ENCODE data around the gene POC5. TPM values are rescaled to one million over a fixed set of nuclear protein-coding genes. Genes with fewer than 3 reads are reported as not detected.

POC5 gene
- total and polyA plus RNA-seq, 2 experiments from 2014 or later: 16.2 to 25.9 TPM

DNA sequence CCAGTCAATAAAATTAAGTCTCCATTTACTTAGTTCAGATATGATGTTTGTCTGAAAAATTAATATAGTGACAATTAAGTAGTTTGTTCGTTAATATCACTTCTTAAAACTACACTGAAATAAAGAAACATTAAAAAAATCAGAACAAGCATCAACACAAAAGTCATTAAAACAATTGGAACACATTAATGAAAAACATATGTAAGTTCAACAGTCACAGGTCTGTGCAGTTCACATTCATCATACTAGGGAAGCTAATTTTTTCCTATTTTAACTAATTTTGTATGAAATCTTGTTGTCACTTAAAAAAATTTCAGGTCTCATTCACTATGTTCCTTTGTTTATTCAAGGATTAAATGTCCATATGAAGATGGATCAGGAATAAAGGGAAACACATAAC lies 22.5 kb downstream of the POC5 start (continued):
- TF ChIP-seq STAT1 (IDR thresholded peaks at IDR 0.05; ENCODE audit: unreplicated experiment): no peak
- TF ChIP-seq, protein P1, sequence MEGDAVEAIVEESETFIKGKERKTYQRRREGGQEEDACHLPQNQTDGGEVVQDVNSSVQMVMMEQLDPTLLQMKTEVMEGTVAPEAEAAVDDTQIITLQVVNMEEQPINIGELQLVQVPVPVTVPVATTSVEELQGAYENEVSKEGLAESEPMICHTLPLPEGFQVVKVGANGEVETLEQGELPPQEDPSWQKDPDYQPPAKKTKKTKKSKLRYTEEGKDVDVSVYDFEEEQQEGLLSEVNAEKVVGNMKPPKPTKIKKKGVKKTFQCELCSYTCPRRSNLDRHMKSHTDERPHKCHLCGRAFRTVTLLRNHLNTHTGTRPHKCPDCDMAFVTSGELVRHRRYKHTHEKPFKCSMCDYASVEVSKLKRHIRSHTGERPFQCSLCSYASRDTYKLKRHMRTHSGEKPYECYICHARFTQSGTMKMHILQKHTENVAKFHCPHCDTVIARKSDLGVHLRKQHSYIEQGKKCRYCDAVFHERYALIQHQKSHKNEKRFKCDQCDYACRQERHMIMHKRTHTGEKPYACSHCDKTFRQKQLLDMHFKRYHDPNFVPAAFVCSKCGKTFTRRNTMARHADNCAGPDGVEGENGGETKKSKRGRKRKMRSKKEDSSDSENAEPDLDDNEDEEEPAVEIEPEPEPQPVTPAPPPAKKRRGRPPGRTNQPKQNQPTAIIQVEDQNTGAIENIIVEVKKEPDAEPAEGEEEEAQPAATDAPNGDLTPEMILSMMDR (conservative IDR thresholded peaks at IDR 0.05; ENCODE audit: low read depth in 2 of 2): no peak

DNA sequence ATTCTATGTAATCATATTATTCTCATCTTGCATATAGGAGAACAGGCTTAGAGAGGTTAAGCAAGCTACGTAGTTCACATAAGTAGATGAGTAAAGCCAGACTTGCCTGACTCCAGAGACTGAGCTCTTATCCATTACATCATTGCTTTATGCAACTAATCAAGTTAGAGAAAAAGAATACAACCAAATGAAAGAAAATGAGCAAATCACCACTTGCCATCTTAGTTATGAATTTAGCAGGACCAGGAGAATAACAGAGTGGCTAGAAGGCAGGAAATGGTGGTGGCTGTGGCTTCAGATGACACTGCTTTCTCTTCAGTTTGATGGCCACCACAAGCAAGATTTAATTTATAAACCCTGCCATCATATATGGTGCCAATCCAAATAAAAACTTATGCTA lies 26.6 kb downstream of the POC5 start:
- TF ChIP-seq NANOG (IDR thresholded peaks at IDR 0.05; ENCODE audit: borderline replicate concordance): no peak
- TF ChIP-seq, protein P2, sequence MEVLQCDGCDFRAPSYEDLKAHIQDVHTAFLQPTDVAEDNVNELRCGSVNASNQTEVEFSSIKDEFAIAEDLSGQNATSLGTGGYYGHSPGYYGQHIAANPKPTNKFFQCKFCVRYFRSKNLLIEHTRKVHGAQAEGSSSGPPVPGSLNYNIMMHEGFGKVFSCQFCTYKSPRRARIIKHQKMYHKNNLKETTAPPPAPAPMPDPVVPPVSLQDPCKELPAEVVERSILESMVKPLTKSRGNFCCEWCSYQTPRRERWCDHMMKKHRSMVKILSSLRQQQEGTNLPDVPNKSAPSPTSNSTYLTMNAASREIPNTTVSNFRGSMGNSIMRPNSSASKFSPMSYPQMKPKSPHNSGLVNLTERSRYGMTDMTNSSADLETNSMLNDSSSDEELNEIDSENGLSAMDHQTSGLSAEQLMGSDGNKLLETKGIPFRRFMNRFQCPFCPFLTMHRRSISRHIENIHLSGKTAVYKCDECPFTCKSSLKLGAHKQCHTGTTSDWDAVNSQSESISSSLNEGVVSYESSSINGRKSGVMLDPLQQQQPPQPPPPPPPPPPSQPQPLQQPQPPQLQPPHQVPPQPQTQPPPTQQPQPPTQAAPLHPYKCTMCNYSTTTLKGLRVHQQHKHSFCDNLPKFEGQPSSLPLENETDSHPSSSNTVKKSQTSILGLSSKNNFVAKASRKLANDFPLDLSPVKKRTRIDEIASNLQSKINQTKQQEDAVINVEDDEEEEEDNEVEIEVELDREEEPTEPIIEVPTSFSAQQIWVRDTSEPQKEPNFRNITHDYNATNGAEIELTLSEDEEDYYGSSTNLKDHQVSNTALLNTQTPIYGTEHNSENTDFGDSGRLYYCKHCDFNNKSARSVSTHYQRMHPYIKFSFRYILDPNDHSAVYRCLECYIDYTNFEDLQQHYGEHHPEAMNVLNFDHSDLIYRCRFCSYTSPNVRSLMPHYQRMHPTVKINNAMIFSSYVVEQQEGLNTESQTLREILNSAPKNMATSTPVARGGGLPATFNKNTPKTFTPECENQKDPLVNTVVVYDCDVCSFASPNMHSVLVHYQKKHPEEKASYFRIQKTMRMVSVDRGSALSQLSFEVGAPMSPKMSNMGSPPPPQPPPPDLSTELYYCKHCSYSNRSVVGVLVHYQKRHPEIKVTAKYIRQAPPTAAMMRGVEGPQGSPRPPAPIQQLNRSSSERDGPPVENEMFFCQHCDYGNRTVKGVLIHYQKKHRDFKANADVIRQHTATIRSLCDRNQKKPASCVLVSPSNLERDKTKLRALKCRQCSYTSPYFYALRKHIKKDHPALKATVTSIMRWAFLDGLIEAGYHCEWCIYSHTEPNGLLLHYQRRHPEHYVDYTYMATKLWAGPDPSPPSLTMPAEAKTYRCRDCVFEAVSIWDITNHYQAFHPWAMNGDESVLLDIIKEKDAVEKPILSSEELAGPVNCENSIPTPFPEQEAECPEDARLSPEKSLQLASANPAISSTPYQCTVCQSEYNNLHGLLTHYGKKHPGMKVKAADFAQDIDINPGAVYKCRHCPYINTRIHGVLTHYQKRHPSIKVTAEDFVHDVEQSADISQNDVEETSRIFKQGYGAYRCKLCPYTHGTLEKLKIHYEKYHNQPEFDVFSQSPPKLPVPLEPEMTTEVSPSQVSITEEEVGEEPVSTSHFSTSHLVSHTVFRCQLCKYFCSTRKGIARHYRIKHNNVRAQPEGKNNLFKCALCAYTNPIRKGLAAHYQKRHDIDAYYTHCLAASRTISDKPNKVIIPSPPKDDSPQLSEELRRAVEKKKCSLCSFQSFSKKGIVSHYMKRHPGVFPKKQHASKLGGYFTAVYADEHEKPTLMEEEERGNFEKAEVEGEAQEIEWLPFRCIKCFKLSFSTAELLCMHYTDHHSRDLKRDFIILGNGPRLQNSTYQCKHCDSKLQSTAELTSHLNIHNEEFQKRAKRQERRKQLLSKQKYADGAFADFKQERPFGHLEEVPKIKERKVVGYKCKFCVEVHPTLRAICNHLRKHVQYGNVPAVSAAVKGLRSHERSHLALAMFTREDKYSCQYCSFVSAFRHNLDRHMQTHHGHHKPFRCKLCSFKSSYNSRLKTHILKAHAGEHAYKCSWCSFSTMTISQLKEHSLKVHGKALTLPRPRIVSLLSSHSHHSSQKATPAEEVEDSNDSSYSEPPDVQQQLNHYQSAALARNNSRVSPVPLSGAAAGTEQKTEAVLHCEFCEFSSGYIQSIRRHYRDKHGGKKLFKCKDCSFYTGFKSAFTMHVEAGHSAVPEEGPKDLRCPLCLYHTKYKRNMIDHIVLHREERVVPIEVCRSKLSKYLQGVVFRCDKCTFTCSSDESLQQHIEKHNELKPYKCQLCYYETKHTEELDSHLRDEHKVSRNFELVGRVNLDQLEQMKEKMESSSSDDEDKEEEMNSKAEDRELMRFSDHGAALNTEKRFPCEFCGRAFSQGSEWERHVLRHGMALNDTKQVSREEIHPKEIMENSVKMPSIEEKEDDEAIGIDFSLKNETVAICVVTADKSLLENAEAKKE (CRISPR knock-in tag; IDR thresholded peaks at IDR 0.05): no peak
- TF ChIP-seq, protein P1 (conservative IDR thresholded peaks at IDR 0.05; ENCODE audit: low read depth in 2 of 2): no peak
- TF ChIP-seq POLR2AphosphoS5 (IDR thresholded peaks at IDR 0.05; ENCODE audit: low read depth): no peak
- TF ChIP-seq ZNF114 (CRISPR knock-in tag; IDR thresholded peaks at IDR 0.05): no peak
- no peak overlapping the region for H3K4me3 Mint-ChIP-seq
- Histone ChIP-seq H3K27me3 (ENCODE audit: insufficient read depth) (no peaks in the 10 kb centered on the region), H3K4me2 (no peak overlapping the region), H3K9me2 (ENCODE audit: insufficient read depth) (no peaks in the 10 kb centered on the region), H2AFZ (no peak overlapping the region), H3K4me1 (ENCODE audit: insufficient read depth) (no peaks in the 10 kb centered on the region), H3K27ac (ENCODE audit: low read depth) (no peak overlapping the region), H3F3A (replicated peaks; ENCODE audit: low read depth) (no peaks in the 10 kb centered on the region), H4K20me1 (replicated peaks; ENCODE audit: insufficient read depth) (no peaks in the 10 kb centered on the region), H3K4me3 (no peak overlapping the region), H3K36me3 (ENCODE audit: insufficient read depth) (no peaks in the 10 kb centered on the region), H3K79me2 (replicated peaks; ENCODE audit: insufficient read depth) (no peaks in the 10 kb centered on the region)
- H3K9me3 Mint-ChIP-seq: no peaks in the 10 kb centered on the region
- H3K36me3 Mint-ChIP-seq (ENCODE audit: low read depth): peaks cover 18% of the 10 kb centered on the region
- DNase-seq (ENCODE audit: low spot score) (no peak), ATAC-seq (no peak)
- peaks cover 8% of the 10 kb centered on the region for H3K4me1 Mint-ChIP-seq
- H3K27me3 Mint-ChIP-seq (ENCODE audit: insufficient read depth, low read depth, poor library complexity): peaks cover 3% of the 10 kb centered on the region
- no peak overlapping the region for H3K27ac Mint-ChIP-seq

Data from GM23338 (cell line).